ENCODE data around the gene DUSP19. TPM values are rescaled to one million over a fixed set of nuclear protein-coding genes. Genes with fewer than 3 reads are reported as not detected.

Gene DUSP19
- total RNA-seq, 1 donor from 2014 or later: 6.2 TPM

- no peak for DNase-seq (ENCODE audit: extremely low spot score, unreplicated experiment)
- Mint-ChIP-seq H3K9me3 (no peaks in the 10 kb centered on the region), H3K27ac (peak overlapping the region; percentile 93), H3K4me1 (ENCODE audit: unreplicated experiment) (peaks cover 12% of the 10 kb centered on the region), H3K27me3 (no peaks in the 10 kb centered on the region), H3K36me3 (no peaks in the 10 kb centered on the region), H3K4me3 (peak overlapping the region; percentile 98)
- TF ChIP-seq CTCF (conservative IDR thresholded peaks at IDR 0.05): no peak
These were observed 45.3 kb downstream of the DUSP19 start for GRCh38 chr2:183123959-183124221.

GRCh38 chr2:183124222-183124956, 45.8 kb downstream of the DUSP19 start, which contains the start of gene NUP35:
NUP35 (plus strand) TSS chr2:183124443; CDS start chr2:183124458, 15 bp downstream.
- Mint-ChIP-seq H3K27ac (peak within 1 kb of the TSS; percentile 93), H3K36me3 (no peaks in the 10 kb centered on the region), H3K27me3 (no peaks in the 10 kb centered on the region), H3K4me3 (peak within 1 kb of the TSS; percentile 98), H3K9me3 (no peaks in the 10 kb centered on the region), H3K4me1 (ENCODE audit: unreplicated experiment) (peaks cover 12% of the 10 kb centered on the region)
- DNase-seq (ENCODE audit: extremely low spot score, unreplicated experiment): peak; percentile 87
- no peak for TF ChIP-seq CTCF (conservative IDR thresholded peaks at IDR 0.05)

- H3K27ac Mint-ChIP-seq: peak overlapping the region; percentile 93
- no peaks in the 10 kb centered on the region for H3K9me3 Mint-ChIP-seq
- no peak for TF ChIP-seq CTCF (conservative IDR thresholded peaks at IDR 0.05)
- no peaks in the 10 kb centered on the region for H3K36me3 Mint-ChIP-seq
- peak overlapping the region; percentile 98 for H3K4me3 Mint-ChIP-seq
- H3K27me3 Mint-ChIP-seq: no peaks in the 10 kb centered on the region
- peaks cover 12% of the 10 kb centered on the region for H3K4me1 Mint-ChIP-seq (ENCODE audit: unreplicated experiment)
- DNase-seq (ENCODE audit: extremely low spot score, unreplicated experiment): no peak
These were observed 46.4 kb downstream of the DUSP19 start for GRCh38 chr2:183124957-183125255.

- Mint-ChIP-seq H3K27ac (peak overlapping the region; percentile 93), H3K36me3 (no peaks in the 10 kb centered on the region), H3K4me3 (peak overlapping the region; percentile 98), H3K4me1 (ENCODE audit: unreplicated experiment) (peaks cover 12% of the 10 kb centered on the region), H3K9me3 (no peaks in the 10 kb centered on the region), H3K27me3 (no peaks in the 10 kb centered on the region)
- no peak for TF ChIP-seq CTCF (conservative IDR thresholded peaks at IDR 0.05)
- DNase-seq (ENCODE audit: extremely low spot score, unreplicated experiment): no peak
These were observed 47.3 kb downstream of the DUSP19 start for GRCh38 chr2:183125659-183126341.

GRCh38 chr2:183126635-183127034, 48.1 kb downstream of the DUSP19 start:
- DNase-seq (ENCODE audit: extremely low spot score, unreplicated experiment): no peak
- no peaks in the 10 kb centered on the region for H3K27me3 Mint-ChIP-seq
- H3K27ac Mint-ChIP-seq: no peak overlapping the region
- H3K36me3 Mint-ChIP-seq: peaks cover 4% of the 10 kb centered on the region
- TF ChIP-seq CTCF (conservative IDR thresholded peaks at IDR 0.05): no peak
- H3K4me1 Mint-ChIP-seq (ENCODE audit: unreplicated experiment): peaks cover 12% of the 10 kb centered on the region
- no peaks in the 10 kb centered on the region for H3K9me3 Mint-ChIP-seq
- H3K4me3 Mint-ChIP-seq: no peak overlapping the region

Data from type B pancreatic cell (in vitro differentiated cells).